Loucy (cell line): ENCODE results near the gene PDE4D.

Source experiments
- H2AFZ ChIP-seq: fragments of 200-600 bp; sonication (generic); 2 replicates; pipeline ENCODE4 v1.6.0; 2016; ENCODE audit warnings: antibody characterized with exemption, mild to moderate bottlenecking, low read length, moderate library complexity
- H3F3A ChIP-seq: fragments of 200-600 bp; 2 replicates; pipeline ENCODE4 v1.6.0; 2016; ENCODE audit warnings: antibody characterized with exemption, low read depth, mild to moderate bottlenecking
- H3K27me3 ChIP-seq: fragments of 200-600 bp; sonication (generic); 2 replicates; pipeline ENCODE4 v1.6.1; 2014; ENCODE audit warnings: low read length, mild to moderate bottlenecking; ENCODE audit not compliant: insufficient read depth, poor library complexity, severe bottlenecking
- H3K36me3 ChIP-seq: fragments of 200-600 bp; sonication (generic); 2 replicates; pipeline ENCODE4 v1.6.1; 2016; ENCODE audit warnings: low read length; ENCODE audit not compliant: insufficient read depth
- H3K4me1 ChIP-seq: fragments of 200-600 bp; sonication (generic); 2 replicates; pipeline ENCODE4 v1.5.1; 2014; ENCODE audit warnings: low read length, mild to moderate bottlenecking; ENCODE audit not compliant: insufficient read depth, poor library complexity, severe bottlenecking
- H3K4me2 ChIP-seq: fragments of 200-600 bp; sonication (generic); 2 replicates; pipeline ENCODE4 v1.6.0; 2014; ENCODE audit warnings: antibody characterized with exemption, low read length, low read depth, mild to moderate bottlenecking; ENCODE audit not compliant: poor library complexity, severe bottlenecking
- H3K4me3 ChIP-seq: fragments of 200-600 bp; sonication (generic); 2 replicates; pipeline ENCODE4 v1.5.1; 2014; ENCODE audit warnings: low read length, mild to moderate bottlenecking, mixed read lengths; ENCODE audit not compliant: poor library complexity, severe bottlenecking
- H3K79me2 ChIP-seq: fragments of 200-600 bp; sonication (generic); 2 replicates; pipeline ENCODE4 v1.6.1; 2014; ENCODE audit warnings: low read length; ENCODE audit not compliant: insufficient read depth
- H3K9ac ChIP-seq: fragments of 200-600 bp; sonication (generic); 2 replicates; pipeline ENCODE4 v1.6.0; 2014; ENCODE audit warnings: mild to moderate bottlenecking, low read depth, low read length, moderate library complexity; ENCODE audit not compliant: poor library complexity, severe bottlenecking
- H3K9me2 ChIP-seq: fragments of 200-600 bp; sonication (generic); replicated peaks from 2 replicates; pipeline ENCODE4 v1.6.1; 2016; ENCODE audit warnings: low read depth, low read length, mixed read lengths
- H3K9me3 ChIP-seq: fragments of 200-600 bp; sonication (generic); 2 replicates; pipeline ENCODE4 v1.6.1; 2014; ENCODE audit warnings: mild to moderate bottlenecking, antibody characterized with exemption, low read length, low read depth; ENCODE audit not compliant: insufficient read depth
- H4K20me1 ChIP-seq: fragments of 200-600 bp; sonication (generic); 2 replicates; pipeline ENCODE4 v1.6.0; 2014; ENCODE audit warnings: antibody characterized with exemption, low read length, mild to moderate bottlenecking; ENCODE audit not compliant: insufficient read depth, poor library complexity, severe bottlenecking
- CTCF ChIP-seq: fragments of 200-600 bp; sonication (generic); conservative IDR thresholded peaks from 2 replicates; pipeline ENCODE4 v1.5.1; 2014; ENCODE audit warnings: mild to moderate bottlenecking, antibody characterized with exemption, low read length
- EZH2phosphoT487 ChIP-seq: fragments of 200-600 bp; IDR thresholded peaks from 2 replicates; pipeline ENCODE4 v1.6.1; 2018; ENCODE audit warnings: antibody characterized with exemption, mild to moderate bottlenecking, moderate library complexity, borderline replicate concordance

PDE4D gene

GRCh38 chr5:59332236-59332973 is 561.1 kb downstream of the PDE4D start:
- H3K4me2 ChIP-seq, result no peak overlapping the region
- no peaks in the 10 kb centered on the region for H3K9me2 ChIP-seq
- no peaks in the 10 kb centered on the region for H3K79me2 ChIP-seq
- no peaks in the 10 kb centered on the region for H3F3A ChIP-seq
- H2AFZ ChIP-seq, result no peak overlapping the region
- no peak overlapping the region for H3K4me3 ChIP-seq
- no peaks in the 10 kb centered on the region for H4K20me1 ChIP-seq
- no peaks in the 10 kb centered on the region for H3K27me3 ChIP-seq
- H3K9me3 ChIP-seq, result no peaks in the 10 kb centered on the region
- TF ChIP-seq EZH2phosphoT487 (no peak), CTCF (no peak)
- no peaks in the 10 kb centered on the region for H3K4me1 ChIP-seq
- H3K36me3 ChIP-seq, result no peaks in the 10 kb centered on the region
- no peak overlapping the region for H3K9ac ChIP-seq

GRCh38 chr5:59330680-59331079 is 562.8 kb downstream of the PDE4D start:
- Histone ChIP-seq H3K4me2 (no peak overlapping the region), H3K79me2 (no peaks in the 10 kb centered on the region), H3K4me3 (no peak overlapping the region), H3K27me3 (no peaks in the 10 kb centered on the region), H3K9me2 (no peaks in the 10 kb centered on the region), H3K4me1 (no peaks in the 10 kb centered on the region), H3K36me3 (no peaks in the 10 kb centered on the region), H3K9ac (no peak overlapping the region), H4K20me1 (no peaks in the 10 kb centered on the region), H3K9me3 (no peaks in the 10 kb centered on the region), H3F3A (no peaks in the 10 kb centered on the region), H2AFZ (no peak overlapping the region)
- TF ChIP-seq CTCF, result no peak
- no peak for TF ChIP-seq EZH2phosphoT487

GRCh38 chr5:59328709-59329296 is 564.7 kb downstream of the PDE4D start:
- Histone ChIP-seq H3K4me3 (no peak overlapping the region), H3K4me1 (no peaks in the 10 kb centered on the region), H2AFZ (no peak overlapping the region), H3F3A (no peaks in the 10 kb centered on the region), H4K20me1 (no peaks in the 10 kb centered on the region), H3K9ac (no peak overlapping the region), H3K79me2 (no peaks in the 10 kb centered on the region), H3K27me3 (no peaks in the 10 kb centered on the region), H3K36me3 (no peaks in the 10 kb centered on the region), H3K9me3 (no peaks in the 10 kb centered on the region), H3K9me2 (no peaks in the 10 kb centered on the region), H3K4me2 (no peak overlapping the region)
- no peak for TF ChIP-seq EZH2phosphoT487
- TF ChIP-seq CTCF, result no peak
